ENCODE measurements around the gene PTPRD. TPM values are rescaled to one million over a fixed set of nuclear protein-coding genes. Genes with fewer than 3 reads are reported as not detected.
A peak's percentile ranks its signal among the peaks of the same experiment; 100 is the strongest.

PTPRD gene
- total RNA-seq, 1 experiment from 2014 or later = 32.5 TPM

DNA sequence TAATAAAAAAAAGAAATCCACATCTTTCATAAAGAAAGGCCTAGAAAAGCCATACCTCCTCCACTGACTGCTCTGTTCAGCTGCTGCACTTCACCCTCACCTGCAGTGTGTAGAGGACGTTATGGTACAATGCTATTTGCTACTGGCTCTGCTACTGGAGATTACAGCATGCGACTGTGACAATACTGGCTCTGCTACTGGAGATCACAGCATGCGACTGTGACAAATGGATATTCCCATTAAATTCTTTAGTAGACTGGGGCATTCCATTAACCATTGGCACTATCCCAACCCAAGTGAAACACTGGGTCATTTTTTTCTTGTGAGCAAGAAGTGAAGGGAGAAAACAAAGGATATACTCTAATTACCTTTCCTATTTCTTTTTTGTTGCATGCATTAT, 1749.7 kb downstream of the PTPRD start:
- Histone ChIP-seq H3K9ac (ENCODE audit: extremely low read depth, insufficient read length, low read length) (no peak overlapping the region), H3K79me2 (ENCODE audit: insufficient read depth, low read length) (0 out of 2 replicates have a peak, but pooled peaks cover 2% of the 10 kb centered on the region), H2BK12ac (ENCODE audit: insufficient read length, low read depth, low read length) (no peak overlapping the region), H3K23ac (ENCODE audit: insufficient read length, low read depth, low read length) (no peak overlapping the region), H2BK5ac (ENCODE audit: insufficient read length, low read length) (no peak overlapping the region), H2BK15ac (ENCODE audit: low read depth, low read length) (no peak overlapping the region), H4K8ac (replicated peaks; ENCODE audit: insufficient read length, low read depth, low read length) (no peak overlapping the region), H3K4me2 (ENCODE audit: insufficient read depth, insufficient read length, low read length) (no peak overlapping the region), H3K9me3 (ENCODE audit: control insufficient read depth, low read depth, low read length) (no peaks in the 10 kb centered on the region), H4K91ac (ENCODE audit: insufficient read length, low read depth, low read length) (no peak overlapping the region), H4K5ac (ENCODE audit: insufficient read length, low read depth, low read length) (no peak overlapping the region), H3K23me2 (ENCODE audit: insufficient read length, low read depth, low read length, poor library complexity, severe bottlenecking) (peaks cover 6% of the 10 kb centered on the region), H3K4me1 (ENCODE audit: insufficient read depth, low read length) (no peaks in the 10 kb centered on the region; the same call in 1 of the 2 replicates), H4K20me1 (ENCODE audit: control insufficient read depth, insufficient read depth, insufficient read length) (no peaks in the 10 kb centered on the region), H2BK20ac (ENCODE audit: low read depth, low read length, poor library complexity, severe bottlenecking) (no peak overlapping the region), H3T11ph (ENCODE audit: low read length) (no peak overlapping the region), H2BK120ac (ENCODE audit: low read depth, low read length, poor library complexity, severe bottlenecking) (no peak overlapping the region), H3K14ac (ENCODE audit: insufficient read depth, low read length) (no peak overlapping the region), H3K18ac (ENCODE audit: insufficient read length, low read depth, low read length) (no peak overlapping the region), H3K56ac (ENCODE audit: insufficient read length, low read depth, low read length) (no peak overlapping the region), H3K27ac (ENCODE audit: insufficient read length, low read depth, low read length) (no peak overlapping the region), H2AFZ (ENCODE audit: low read length) (no peak overlapping the region), H3K27me3 (ENCODE audit: insufficient read depth, low read length) (no peaks in the 10 kb centered on the region), H3K4ac (ENCODE audit: low read depth, low read length) (no peak overlapping the region), H3K79me1 (ENCODE audit: insufficient read depth, low read depth, low read length, poor library complexity, severe bottlenecking) (no peaks in the 10 kb centered on the region), H2AK5ac (ENCODE audit: insufficient read length, low read length) (no peak overlapping the region)
- peaks cover 15% of the 10 kb centered on the region for H3K27me3 Mint-ChIP-seq (ENCODE audit: low read depth)
- no peak overlapping the region for H3K4me3 Mint-ChIP-seq
- H3K9me3 Mint-ChIP-seq = no peaks in the 10 kb centered on the region; a peak in 1 of 5 replicates
- peak overlapping the region in 1 of 3 experiments; percentile 17; a peak in 2 of 7 replicates for H3K27ac Mint-ChIP-seq
- H3K36me3 Mint-ChIP-seq (ENCODE audit: insufficient read depth in 1 of 3, low read depth in 3 of 3) = no peaks in the 10 kb centered on the region
- TF ChIP-seq, protein P1, sequence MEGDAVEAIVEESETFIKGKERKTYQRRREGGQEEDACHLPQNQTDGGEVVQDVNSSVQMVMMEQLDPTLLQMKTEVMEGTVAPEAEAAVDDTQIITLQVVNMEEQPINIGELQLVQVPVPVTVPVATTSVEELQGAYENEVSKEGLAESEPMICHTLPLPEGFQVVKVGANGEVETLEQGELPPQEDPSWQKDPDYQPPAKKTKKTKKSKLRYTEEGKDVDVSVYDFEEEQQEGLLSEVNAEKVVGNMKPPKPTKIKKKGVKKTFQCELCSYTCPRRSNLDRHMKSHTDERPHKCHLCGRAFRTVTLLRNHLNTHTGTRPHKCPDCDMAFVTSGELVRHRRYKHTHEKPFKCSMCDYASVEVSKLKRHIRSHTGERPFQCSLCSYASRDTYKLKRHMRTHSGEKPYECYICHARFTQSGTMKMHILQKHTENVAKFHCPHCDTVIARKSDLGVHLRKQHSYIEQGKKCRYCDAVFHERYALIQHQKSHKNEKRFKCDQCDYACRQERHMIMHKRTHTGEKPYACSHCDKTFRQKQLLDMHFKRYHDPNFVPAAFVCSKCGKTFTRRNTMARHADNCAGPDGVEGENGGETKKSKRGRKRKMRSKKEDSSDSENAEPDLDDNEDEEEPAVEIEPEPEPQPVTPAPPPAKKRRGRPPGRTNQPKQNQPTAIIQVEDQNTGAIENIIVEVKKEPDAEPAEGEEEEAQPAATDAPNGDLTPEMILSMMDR (conservative IDR thresholded peaks at IDR 0.05) = no peak
- WGBS (ENCODE audit: extremely low coverage, insufficient read length, low lambda C conversion rate) = no CpG with 5 or more reads among the region's 3 CpGs
- H3K4me1 Mint-ChIP-seq = peaks cover 27 to 33% of the 10 kb centered on the region in 2 experiments
- no peak for DNase-seq

All from H9 (cell line).